IPS-NIHi7 (cell line): ENCODE results near the gene FRMD4A.

Source experiments
- DNase-seq: peaks from one replicate; pipeline ENCODE4 v3.0.0; 2012; ENCODE audit warnings: mixed read lengths; ENCODE audit errors: extremely low spot score

Gene FRMD4A

DNA sequence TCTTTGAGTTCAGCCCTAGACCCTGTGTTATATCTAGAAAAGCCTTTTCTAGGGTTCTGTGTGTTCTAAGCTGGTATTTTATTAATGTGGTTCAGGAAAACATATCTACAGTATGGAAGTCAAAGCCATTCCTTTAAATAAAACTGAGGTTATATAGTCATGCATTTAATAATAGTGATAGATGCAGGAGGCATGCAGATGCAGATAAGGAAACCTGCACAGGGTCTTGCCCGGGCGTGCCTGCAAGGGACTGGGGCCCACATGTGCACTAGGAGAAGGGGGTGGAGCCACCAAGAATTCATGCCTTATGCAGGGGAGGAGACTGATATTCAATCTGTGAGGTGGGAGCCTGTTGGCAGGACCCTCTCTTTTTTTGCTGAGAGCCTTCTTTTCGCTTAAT lies 572.4 kb downstream of the FRMD4A start:
- no peak for DNase-seq

GRCh38 chr10:13754277-13754676 lies 576.4 kb downstream of the FRMD4A start:
- DNase-seq: no peak

DNA sequence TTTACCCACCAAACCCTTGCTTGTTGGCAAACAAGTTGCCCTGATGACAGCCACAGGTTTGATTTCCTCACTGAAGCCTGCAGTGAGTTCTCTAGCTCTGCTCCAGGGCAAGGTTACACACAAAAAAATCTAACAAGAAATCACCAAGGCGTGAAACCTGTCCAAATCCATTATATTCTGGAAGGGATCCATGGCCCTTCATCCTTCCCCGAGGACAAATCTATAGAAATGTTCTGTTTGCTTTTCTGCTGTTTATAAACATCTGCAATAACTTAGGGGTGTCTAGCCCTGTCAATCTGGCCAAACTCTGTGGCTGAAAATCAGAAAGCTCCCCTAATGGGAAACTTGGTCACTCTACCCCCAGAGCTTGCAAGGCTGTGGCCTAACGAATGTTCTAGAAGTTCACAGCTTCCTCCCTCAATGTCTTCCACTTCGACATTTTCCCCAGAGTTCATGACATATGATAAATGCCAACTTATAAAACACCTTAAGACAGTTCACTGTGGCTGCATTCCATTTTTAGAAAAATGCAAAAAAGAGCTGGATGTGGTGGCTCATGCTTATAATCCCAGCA lies 579.4 kb downstream of the FRMD4A start:
- DNase-seq: no peak

DNA sequence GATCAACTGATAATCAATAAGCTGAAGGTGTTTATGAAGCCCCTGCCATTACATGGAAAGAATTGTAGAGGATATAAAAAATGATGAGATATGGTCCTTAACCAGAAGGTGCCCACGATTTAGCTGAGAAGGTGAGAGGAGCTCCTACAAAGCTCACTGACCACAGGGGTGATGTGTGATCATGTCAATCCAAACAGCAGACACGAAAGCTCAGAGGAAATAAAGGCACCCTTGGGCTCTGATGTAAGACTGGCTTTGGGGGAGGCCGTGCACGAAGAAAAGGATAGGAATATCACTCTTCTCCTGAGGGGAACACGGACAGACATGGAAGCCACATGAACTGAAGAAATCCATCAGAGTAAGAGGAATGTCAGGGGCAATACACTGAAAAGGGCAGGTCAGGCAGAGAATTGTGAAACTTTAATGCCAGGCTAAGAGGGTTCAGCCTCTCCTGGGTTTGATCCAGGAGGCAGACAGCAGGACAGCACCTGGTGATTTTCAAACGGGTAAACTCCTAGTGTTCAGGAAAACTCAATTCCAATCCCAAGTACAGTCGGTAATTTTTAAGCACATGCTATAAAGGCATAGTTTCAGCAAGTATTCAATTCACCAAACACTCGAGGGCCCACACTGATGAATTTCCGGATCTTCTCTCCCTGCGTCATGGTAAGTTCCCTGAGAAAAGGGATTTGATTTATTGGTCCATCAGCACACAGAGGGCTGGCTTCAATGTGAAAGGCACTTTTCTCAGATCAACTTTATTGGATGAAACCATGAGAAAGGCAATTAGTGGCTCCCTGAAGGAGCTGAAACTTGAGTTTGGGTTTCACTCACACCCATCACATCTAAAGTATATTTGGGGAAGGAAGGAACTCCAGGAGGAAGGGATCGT lies 580.2 kb downstream of the FRMD4A start:
- no peak for DNase-seq

DNA sequence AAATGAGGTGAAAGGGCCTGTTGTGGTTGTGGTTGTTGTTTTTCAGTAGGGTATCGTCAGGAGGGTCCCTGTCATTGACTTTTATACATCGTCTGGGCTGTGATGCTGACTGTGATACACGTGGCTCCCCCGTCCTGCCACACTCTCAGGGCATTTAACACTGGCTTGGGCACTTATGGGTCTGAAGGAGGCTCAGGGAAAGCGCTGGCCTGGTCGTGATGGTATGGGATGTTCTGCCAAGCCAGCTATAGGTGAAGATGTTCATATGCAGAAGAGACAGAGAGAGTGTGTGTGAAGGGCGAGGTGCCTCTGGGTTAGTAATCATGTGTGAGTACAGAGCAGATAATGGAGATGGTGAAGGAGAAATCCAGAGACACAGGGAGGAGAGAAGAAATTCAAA lies 585.5 kb downstream of the FRMD4A start:
- no peak for DNase-seq

GRCh38 chr10:13743963-13744362 lies 586.8 kb downstream of the FRMD4A start:
- DNase-seq: no peak

GRCh38 chr10:13743101-13743693 lies 587.5 kb downstream of the FRMD4A start:
- DNase-seq: no peak

- DNase-seq: no peak
These were observed 589.3 kb downstream of the FRMD4A start for GRCh38 chr10:13741438-13741837.

GRCh38 chr10:13740461-13740860 lies 590.3 kb downstream of the FRMD4A start:
- DNase-seq: no peak

- no peak for DNase-seq
These were observed 591.5 kb downstream of the FRMD4A start for GRCh38 chr10:13739183-13739582.

- DNase-seq: no peak
These were observed 594.2 kb downstream of the FRMD4A start for GRCh38 chr10:13736506-13736905.

GRCh38 chr10:13734151-13734550 lies 596.6 kb downstream of the FRMD4A start:
- DNase-seq: no peak

DNA sequence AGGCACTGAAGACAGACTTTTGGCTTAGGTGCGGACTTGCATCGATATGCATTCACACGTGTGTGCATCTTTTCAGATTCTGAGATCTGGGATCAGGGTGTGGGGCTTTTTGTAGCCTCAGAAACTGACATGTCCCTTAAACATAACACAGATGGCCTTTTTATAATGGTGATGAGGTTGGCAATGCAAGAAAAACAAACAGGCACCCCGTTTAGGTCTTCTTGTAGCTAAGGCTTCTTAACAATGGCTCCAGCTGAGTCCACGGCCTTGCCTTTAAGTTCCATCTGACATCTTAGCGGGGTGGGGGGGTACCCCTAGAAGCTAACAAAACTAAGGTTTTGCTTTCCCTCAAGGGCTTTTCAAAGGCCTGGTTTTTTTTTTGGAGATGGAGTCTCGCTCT lies 597.7 kb downstream of the FRMD4A start:
- DNase-seq: no peak

GRCh38 chr10:13732465-13732881 lies 598.3 kb downstream of the FRMD4A start:
- DNase-seq: no peak

DNA sequence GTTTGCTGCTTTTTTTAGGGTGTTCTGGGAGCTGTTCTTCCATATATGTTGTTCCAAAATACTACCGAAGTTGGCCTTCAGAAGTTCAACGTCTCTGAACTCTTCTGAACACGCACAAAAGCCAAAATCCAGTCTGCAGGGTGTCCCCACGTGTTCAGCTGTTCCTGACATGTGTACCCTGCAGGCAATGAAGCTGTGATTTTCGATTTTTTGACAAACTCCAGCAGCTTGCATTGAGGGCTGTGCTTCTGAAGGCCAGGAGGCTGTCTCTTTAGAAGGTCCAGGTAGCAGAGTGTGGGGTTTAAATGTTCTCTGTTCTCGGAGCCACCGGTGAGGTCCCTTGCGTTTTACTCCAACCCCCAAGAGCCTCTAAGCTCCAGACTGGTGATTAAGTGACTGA lies 598.9 kb downstream of the FRMD4A start:
- DNase-seq: no peak

DNA sequence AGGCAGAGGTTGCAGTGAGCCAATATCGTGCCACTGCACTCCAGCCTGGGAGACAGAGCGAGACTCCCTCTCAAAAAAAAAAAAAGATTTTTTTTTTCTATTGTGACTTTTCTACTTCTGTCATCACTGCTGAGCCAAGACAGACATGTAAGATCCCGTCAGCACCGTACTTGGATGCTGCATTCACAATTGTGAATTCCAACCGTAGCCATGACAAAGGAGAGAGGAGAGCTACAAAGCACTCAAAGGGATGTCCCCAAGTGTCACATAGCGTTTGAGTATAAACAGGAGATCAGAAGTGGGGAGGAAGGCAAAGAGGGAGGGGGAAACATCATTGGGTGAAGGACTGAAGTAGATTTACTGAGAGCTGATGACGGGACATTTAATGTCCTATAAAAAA lies 599.8 kb downstream of the FRMD4A start:
- no peak for DNase-seq

DNA sequence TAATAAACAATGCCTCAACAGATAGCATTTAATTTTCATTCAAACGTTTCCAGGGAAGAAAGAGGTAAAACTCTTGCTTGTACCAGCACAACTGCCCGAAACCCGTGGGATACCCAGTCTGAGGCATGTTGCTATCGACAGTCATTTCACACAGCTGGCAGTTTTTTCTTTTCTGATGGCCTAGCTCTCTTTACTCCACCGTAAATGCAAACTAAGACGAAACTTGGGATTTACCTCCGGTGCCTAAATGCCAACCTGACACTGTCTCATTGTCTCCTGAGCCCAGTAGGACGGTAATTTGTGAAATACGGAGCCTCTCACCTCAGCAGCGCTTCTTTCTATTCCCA lies 600.4 kb downstream of the FRMD4A start:
- DNase-seq: no peak

DNA sequence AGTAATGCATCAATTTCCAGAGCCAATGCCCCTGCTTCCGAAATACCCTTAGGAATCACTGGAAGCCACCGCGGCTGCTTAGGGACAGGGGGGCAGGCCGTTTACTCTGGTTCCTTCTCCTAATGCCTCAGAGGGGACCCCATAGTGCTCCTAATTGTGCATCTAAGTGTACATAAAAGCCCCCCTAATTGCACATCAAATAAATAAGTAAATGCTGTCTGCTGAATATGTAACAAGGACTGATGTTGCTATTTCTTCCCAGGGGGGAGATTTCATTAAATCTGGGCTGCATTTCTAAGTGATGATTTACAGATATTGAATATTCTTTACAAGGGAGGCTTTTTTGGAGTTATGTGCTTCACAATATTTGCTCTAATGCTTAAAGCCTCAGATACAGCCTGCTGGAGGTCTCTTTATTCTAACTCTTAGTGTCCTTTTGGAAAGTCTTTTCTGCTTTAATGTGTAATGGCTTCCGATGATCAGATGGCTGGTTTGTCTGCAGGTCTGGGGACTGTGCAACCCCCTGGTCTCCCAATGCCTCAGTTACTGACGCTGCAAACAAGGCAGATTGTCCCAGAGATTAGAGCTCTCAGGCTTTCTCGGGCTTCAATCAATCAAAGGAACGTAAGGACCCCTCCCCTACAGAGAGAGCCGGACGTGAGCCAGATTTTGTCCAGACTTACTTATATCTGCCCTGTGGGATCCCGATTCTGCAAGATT lies 601.0 kb downstream of the FRMD4A start:
- DNase-seq: no peak

GRCh38 chr10:13728898-13729535 lies 601.7 kb downstream of the FRMD4A start:
- DNase-seq: no peak

GRCh38 chr10:13725594-13725993 lies 605.1 kb downstream of the FRMD4A start:
- no peak for DNase-seq

DNA sequence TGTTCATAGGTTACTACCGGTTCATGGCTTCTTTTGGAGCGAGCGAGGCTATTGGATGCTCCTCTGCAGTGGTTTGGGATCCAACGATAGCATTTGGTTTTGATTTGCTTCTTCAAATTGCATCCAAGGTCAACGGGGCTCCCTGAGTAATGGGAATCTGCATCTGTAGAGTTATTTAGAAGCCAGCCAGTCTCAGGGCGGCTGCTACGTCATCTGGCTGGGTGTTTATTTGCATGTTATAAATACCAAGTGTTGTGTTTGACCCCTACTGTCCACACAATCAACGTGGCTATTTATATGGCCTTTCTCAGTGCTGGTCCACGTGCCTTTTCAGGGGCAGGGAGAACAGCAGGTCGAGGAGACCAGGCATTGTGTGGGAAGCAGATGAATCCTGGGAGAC lies 606.2 kb downstream of the FRMD4A start:
- DNase-seq: no peak
